ENCODE data around the gene TAS1R2.

GRCh38 chr1:18849261-18849711 is 10.2 kb downstream of the TAS1R2 start:
- no peak for TF ChIP-seq CTCF (IDR thresholded peaks at IDR 0.05)
- no peak for TF ChIP-seq POLR2A (IDR thresholded peaks at IDR 0.05)

Measured in adrenal gland (tissue), 5 donors.